Umbilical cord (tissue), 2 donors: Measurements from ENCODE around the gene DQX1. TPM values are rescaled to one million over a fixed set of nuclear protein-coding genes. Genes with fewer than 3 reads are reported as not detected.
A peak's percentile ranks its signal among the peaks of the same experiment; 100 is the strongest.
"Not testable (repeated sequence)": the region's sequence is repeated elsewhere in the genome, so short reads cannot be mapped to it uniquely, and the experiment has no call there.

Experiments
- DNase-seq: peaks from one replicate; pipeline ENCODE4 v3.0.0-alpha.2; 2015; ENCODE audit warnings: low spot score
- total RNA-seq: library from RNA; depleted of rRNA; stranded (reverse); fragments of >200 nt; gene quantifications from one replicate; pipeline ENCODE4 v1.2.3, GENCODE V29; 2014; ENCODE audit warnings: low replicate concordance; ENCODE audit not compliant: insufficient read depth

DQX1 gene
- 0.24 TPM for total RNA-seq

- peak; percentile 48 for DNase-seq
Observed at GRCh38 chr2:74525717-74526648, at the start of gene DQX1. TSS of gene DQX1 (minus strand) at chr2:74526231. CDS start at chr2:74525729, 502 bp downstream.

- no peak for DNase-seq
Observed at GRCh38 chr2:74575320-74575719, 49.3 kb upstream of the DQX1 start.

- peak; percentile 40 for DNase-seq
Observed at GRCh38 chr2:74573747-74574562, 47.9 kb upstream of the DQX1 start.

GRCh38 chr2:74572178-74572925 lies 46.3 kb upstream of the DQX1 start:
- no peak for DNase-seq

- no peak for DNase-seq
Observed at GRCh38 chr2:74571058-74571457, 45.0 kb upstream of the DQX1 start.

GRCh38 chr2:74569686-74570085 lies 43.7 kb upstream of the DQX1 start:
- DNase-seq: no peak

- DNase-seq: no peak
Observed at GRCh38 chr2:74567881-74568280, 41.9 kb upstream of the DQX1 start.

- DNase-seq: peak; percentile 21
Observed at GRCh38 chr2:74566754-74567085, 40.7 kb upstream of the DQX1 start.

- DNase-seq: no peak
Observed at GRCh38 chr2:74566076-74566753, 40.2 kb upstream of the DQX1 start.

GRCh38 chr2:74564222-74564621 lies 38.2 kb upstream of the DQX1 start:
- no peak for DNase-seq

GRCh38 chr2:74562126-74562775 lies 36.2 kb upstream of the DQX1 start:
- DNase-seq: no peak

- not testable (repeated sequence) for DNase-seq
Observed at GRCh38 chr2:74561022-74561421, 35.0 kb upstream of the DQX1 start.

GRCh38 chr2:74560591-74560990 lies 34.6 kb upstream of the DQX1 start:
- no peak for DNase-seq

GRCh38 chr2:74559912-74560311 lies 33.9 kb upstream of the DQX1 start:
- no peak for DNase-seq

- DNase-seq: no peak
Observed at GRCh38 chr2:74558284-74559230, 32.5 kb upstream of the DQX1 start.

- no peak for DNase-seq
Observed at GRCh38 chr2:74556831-74557370, 30.9 kb upstream of the DQX1 start.

GRCh38 chr2:74556159-74556558 lies 30.1 kb upstream of the DQX1 start:
- no peak for DNase-seq

GRCh38 chr2:74555610-74556103 lies 29.6 kb upstream of the DQX1 start:
- DNase-seq: no peak
